Stimulated activated CD4-positive, alpha-beta T cell treated with anti-CD3 and anti-CD28 coated beads, Interleukin-2, amount 100 ng/mL, for 4 hours (primary cell): ENCODE measurements around the gene SUPT20HL1.
"Not testable (repeated sequence)": the region's sequence is repeated elsewhere in the genome, so short reads cannot be mapped to it uniquely, and the experiment has no call there.

Experiments used
- DNase-seq: peaks from one replicate; pipeline ENCODE4 v3.0.0-alpha.2; 2020; ENCODE audit warnings: low read depth

Gene SUPT20HL1

DNA sequence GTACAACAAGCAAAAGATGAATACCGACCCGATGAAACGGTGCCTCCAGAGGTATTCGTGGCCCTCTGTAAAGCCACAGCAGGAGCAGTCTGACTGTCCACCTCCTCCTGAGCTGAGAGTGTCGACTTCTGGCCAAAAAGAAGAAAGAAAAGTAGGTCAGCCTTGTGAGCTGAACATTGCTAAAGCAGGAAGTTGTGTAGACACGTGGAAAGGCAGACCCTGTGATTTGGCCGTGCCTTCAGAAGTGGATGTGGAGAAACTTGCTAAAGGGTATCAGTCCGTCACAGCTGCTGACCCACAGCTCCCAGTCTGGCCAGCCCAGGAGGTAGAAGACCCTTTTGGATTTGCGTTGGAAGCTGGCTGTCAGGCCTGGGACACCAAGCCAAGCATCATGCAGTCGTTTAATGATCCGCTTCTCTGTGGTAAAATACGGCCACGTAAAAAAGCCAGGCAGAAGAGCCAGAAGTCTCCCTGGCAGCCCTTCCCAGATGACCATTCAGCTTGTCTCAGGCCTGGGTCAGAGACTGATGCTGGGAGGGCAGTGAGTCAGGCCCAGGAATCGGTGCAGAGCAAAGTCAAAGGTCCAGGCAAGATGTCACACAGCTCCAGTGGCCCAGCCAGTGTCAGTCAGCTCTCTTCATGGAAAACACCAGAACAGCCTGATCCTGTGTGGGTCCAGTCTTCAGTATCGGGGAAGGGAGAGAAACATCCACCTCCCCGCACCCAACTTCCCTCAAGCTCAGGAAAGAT is 3.2 kb downstream of the SUPT20HL1 start:
- DNase-seq, result not testable (repeated sequence)

DNA sequence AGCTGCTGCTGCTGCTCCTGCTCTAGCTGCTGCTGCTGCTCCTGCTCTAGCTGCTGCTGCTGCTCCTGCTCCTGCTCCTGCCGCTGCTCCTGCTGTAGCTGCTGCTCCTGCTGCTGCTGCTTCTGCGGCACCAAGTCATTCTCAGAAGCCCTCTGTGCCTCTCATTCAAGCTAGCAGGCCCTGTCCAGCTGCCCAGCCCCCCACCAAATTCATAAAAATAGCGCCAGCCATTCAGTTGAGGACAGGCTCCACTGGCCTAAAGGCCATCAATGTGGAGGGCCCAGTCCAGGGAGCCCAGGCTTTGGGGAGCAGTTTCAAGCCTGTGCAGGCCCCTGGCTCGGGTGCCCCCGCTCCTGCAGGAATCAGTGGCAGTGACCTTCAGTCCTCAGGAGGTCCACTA is 3.9 kb downstream of the SUPT20HL1 start:
- DNase-seq, result no peak

DNA sequence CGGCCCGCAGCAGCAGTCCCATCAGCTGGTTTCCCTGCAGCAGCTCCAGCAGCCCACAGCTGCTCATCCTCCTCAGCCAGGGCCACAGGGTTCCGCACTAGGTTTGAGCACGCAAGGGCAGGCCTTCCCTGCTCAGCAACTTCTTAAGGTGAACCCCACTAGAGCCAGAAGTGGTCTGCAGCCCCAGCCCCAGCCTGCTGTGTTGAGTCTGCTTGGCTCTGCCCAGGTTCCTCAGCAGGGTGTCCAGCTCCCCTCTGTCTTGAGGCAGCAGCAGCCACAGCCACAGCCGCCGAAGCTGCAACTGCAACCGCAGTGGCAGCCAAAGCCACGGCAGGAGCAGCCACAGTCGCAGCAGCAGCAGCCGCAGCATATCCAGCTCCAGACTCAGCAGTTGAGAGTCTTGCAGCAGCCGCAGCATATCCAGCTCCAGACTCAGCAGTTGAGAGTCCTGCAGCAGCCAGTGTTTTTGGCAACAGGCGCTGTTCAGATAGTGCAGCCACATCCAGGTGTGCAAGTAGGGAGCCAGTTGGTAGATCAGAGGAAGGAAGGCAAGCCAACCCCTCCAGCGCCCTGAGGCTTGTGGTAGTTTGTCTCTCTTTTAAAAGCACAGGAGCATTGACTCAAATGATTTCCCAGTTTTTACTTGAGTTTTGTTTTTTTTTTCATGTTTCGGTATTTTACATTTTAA is 4.6 kb downstream of the SUPT20HL1 start:
- no peak for DNase-seq

DNA sequence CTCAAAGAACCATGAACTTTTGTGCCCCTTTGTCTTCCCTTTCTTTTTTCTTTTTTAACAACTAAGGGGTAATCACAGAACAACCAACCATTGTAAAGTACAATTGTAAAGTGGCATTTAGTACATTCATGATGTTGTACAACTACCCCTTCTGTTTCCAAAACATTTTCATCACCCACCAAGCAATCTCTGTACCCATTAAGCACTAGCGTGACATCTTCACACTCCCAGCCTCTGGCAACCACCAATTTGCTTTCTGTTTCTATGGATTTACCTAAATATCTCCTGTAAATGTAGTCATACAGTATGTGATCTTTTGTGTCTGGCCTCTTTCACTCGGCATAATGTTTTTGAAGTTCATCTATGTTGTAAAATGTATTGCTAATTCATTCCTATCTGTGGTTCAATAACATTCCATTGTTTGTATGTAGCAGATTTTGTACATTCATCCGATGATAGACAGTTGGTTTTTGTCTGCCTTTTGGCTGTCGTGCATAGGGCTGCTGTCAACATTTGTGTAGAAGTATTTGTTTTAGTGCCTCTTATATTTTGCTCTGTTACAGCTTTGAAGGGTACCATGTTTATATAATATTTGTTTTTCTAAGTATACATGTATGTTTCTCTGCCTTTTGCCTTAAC is 6.4 kb downstream of the SUPT20HL1 start:
- DNase-seq, result not testable (repeated sequence)

DNA sequence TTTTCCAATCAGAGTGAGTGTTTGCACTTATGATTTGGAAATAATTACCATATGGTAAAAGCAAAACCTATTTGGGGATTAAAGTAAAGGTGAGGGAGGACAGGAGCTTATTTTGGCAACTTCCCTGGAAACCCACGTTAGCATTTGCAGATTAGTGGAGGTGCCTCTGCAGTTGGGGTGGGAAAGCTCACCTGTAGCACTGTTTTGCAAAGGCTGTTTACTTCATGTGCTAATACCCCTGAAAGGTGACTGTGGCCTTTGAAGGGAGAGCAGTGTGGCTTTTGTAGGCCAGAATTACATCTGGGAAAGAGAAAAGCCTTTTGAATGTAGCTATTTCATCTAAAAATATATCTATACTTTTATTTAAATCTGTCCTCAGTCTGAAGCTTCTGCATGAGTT is 9.4 kb downstream of the SUPT20HL1 start:
- no peak for DNase-seq

DNA sequence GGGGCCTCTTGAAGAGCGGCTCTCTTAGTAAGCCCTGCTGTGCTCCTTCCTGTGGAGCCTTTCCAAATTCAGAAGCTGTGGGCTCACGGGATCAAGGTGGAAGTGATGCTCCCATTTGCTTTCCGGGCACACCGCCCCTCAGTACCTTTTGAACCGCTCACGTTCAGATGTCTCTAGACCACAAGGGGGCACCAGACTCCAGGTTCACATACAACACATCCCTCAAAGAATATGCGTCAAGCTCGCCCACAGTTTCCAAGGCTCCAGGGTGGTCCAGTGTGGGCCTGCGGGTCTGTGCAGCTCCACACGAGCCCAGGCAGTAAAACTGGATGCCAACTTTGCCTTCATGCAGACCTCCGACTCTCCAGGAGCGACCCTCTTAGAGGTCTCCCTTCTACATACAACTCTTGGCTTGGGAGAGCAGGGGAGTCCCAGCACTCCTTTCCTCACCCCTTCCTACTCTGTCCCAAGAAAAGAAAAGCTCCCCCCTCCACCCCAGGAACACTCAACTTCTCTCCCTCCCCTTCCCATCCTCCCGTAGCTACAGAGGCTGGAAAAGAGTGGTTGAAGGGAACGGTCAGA is 11.0 kb downstream of the SUPT20HL1 start:
- peak; percentile 41 for DNase-seq

DNA sequence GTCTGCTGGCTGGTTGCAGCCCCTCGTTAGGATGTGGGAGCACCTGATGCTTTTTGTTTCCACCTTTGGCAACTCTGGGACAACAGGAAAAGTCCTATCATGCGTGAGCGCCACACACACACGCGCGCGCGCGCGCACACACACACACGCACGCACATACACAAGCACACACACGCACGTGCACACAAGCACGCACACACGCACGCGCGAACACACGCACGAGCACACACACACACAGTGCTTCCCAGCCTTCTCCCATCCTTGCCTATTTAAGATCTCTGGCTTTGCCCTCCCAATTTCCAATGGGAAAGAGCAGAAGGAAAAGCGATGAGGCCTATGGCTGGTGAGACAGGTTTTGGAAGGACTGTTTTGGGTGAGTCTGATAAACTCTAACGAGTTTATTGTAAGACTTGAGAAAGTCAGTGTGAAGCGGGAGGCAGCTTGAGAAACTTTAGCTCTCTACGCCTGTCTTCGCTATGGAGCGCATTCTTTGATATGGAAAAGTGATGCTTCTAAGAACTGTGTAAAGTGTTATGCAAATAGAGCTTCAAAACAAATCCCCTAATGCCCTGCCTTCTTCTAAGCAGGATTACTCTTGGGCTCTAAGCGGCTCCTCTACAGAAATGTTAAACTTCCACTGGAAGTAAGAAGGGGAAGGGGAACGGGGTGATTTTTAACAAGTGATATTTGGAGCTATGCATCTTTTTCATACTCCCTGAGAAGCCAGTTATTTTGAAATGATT is 11.8 kb downstream of the SUPT20HL1 start:
- no peak for DNase-seq

DNA sequence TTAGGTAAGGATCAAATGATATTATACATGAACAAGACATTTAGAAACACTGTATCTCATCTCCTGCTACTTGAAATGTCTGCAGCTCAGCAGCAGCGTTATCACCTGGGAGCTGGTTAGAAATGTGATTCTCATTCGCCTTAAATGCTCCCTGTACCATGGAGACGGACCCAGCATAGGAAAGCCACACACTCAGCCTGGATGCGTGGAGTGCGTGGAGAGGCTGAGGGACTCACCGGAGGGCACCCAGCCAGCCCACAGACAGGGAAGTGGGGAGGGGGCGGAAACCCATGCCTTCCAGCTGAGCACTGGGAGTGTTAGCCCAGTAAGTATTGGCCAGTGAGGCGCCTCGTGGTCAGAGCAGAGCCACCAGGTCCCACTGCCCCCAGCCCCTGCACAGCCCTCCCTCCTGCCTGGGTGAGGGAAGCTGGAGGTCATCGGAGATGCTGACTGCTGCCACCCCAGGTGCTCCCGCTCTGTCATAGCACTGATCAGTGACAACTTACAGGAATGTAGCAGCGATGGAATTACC is 15.2 kb downstream of the SUPT20HL1 start:
- DNase-seq, result no peak

DNA sequence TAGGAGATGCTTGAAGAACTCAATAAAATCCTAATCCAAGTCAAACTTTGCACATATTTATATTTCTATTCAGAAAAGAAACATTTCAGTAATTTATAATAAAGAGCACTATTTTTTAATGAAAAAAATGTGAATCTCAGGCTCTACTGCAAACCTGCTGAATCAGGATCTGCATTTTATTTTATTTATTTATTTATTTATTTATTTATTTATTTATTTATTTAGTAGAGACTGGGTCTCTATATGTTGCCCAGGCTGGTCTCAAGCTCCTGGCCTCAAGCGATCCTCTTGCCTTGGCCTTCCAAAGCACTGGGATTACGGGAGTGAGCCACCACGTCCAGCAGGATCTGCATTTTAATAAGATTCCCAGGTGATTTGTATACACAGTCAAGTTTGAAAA is 16.0 kb downstream of the SUPT20HL1 start:
- no peak for DNase-seq

DNA sequence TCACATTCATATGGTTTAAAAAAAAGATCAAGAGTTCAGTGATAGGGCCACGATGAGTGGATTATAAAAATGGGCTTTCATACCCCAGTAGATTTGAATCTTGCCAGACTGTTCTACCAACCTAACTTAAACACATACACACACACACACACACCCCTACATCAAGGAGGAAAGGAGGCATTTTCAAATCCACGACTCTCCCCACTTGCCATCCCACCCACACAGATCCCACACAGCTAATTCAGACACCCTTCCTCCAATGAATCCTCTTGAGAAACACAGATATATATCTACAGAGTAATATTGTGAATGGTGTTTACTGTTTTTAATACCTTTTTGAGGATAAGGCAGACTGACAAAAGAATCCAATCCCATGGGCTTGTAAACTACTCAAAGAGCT is 16.8 kb downstream of the SUPT20HL1 start:
- DNase-seq, result no peak

DNA sequence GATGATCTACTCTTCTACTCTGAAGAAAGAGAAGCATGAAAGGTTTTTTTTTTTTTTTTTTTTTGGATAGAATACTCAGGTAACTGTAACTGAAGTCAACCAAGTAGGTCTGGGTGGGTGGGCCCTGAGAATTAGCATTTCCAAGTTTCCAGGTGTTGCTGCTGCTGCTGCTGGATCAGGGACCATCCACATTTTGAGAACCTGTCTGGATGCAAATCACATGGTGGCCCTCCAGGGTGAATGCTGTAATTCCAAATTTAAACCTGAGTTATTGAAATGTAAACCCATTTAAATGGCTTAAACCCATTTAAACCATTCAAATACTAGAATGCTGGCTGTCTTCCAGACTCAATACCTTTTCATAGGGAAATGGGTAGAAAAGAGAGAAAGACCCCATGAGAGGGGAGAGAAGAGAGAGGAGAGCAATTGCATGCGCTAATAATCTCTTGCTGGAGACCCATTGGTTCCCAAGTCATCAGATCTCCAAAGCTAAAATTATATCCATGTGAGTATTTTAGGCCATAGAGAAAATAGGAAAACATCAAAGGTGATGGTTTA is 17.6 kb downstream of the SUPT20HL1 start:
- no peak for DNase-seq

DNA sequence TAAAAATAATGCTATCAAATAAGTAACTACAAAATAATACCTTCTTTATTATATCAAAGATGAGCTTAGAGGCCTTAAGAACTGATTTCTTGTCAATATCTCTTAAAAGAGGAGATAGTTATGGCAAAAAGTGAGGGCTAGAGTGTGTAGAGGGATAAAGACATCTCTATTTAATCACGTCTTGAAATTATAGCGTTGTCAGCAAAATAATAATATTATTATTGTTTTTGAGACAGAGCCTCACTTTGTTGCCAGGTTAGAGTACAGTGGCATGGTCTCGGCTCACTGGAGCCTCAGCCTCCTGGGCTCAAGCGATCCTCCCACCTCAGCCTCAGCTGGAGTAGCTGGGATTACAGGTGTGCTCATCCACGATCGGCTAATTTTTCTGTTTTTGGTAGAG is 18.3 kb downstream of the SUPT20HL1 start:
- no peak for DNase-seq

DNA sequence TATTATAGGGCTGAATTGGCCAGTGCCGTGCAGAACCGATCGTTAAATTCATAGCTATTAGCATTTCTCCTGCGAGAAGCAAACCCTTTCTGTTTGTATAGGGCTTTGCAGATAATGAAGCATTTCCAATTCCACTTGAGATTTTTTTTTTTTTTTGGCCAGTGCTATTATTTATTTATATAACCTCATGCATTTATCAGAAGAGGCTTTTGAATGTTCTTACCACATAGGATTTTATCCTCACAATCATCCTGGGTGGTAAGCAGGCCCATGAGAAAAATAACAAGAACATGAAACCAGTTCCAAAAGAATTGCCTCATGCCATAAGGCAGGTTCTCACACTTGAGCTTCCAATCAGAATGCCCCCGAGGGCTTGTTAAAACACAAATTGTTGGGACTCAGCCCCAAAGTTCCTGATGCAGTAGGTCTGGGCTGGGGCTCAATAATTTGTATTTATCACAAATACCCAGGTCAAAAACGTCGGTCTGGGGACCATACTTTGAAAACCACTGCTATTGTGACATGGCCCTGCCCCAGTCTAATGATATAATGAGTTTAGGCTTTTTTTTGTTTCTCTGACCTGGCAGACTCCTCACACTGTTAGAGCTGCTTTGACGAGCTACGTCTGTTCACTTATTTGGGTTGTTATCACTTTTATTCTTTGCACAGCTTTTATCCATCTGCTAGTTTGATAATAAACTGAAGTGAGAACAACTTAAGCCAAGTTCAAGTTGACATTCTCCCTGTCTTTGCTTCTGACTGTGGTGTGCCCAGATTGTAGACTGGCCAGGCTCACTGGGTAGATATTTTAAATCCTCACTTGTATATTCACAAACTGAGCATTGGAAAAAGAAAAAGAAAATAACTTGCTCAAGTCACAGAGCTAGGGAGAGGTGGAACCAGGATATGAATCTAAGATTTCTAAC is 20.1 kb downstream of the SUPT20HL1 start:
- DNase-seq, result no peak

DNA sequence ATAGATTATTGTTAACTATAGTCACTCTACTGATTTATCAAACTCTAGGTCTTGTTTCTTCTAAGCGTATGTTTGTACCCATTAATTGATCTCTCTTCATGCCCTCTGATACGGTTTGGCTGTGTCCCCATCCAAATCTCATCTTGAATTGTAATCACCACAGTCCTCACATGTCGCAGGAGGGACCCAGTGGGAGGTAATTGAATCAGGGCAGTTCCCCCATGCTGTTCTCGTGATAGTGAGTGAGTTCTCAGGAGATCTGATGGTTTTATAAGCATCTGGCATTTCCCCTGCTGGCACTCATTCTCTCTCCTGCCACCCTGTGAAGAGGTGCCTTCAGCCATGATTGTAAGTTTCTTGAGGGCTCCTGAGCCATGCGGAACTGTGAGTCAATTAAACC is 21.9 kb downstream of the SUPT20HL1 start:
- DNase-seq, result not testable (repeated sequence)

DNA sequence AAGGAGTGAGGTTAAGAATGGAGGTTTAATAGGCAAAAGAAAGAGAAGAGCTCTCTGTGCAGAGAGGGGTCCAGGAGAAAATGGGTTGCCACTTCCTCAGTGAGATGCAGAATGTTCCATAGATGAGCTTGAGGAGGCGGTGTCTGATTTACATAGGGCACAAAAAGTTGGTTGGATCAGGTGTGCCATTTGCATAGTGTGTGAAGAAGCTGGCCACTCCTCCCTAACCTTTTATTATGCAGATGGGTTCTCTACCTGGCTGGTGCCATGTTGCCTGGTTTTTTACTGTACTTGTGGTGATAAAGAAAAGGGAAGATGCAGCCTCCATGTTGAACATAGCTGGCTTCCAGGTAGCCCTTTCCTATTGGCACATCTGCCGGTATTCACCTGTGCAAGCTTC is 27.3 kb downstream of the SUPT20HL1 start:
- DNase-seq, result no peak

DNA sequence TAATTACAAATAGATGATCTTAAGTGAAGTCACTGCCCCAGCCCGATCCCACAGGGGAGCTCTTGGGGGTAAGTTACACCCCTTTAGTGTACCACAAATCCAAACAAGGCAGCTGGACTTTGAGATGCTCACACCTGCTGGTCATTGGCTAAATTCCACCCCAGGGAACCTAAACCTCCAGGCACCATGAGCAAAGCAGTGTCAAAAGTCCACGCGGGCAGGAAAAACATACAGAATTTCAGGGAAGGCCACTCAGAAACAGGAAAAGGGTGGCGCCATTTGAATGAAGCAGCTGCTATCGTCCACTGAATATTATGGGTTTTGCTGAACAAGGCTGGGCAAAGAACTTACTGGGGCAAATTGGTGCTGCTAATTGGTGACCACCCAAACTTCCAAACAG is 30.9 kb downstream of the SUPT20HL1 start:
- DNase-seq, result no peak

DNA sequence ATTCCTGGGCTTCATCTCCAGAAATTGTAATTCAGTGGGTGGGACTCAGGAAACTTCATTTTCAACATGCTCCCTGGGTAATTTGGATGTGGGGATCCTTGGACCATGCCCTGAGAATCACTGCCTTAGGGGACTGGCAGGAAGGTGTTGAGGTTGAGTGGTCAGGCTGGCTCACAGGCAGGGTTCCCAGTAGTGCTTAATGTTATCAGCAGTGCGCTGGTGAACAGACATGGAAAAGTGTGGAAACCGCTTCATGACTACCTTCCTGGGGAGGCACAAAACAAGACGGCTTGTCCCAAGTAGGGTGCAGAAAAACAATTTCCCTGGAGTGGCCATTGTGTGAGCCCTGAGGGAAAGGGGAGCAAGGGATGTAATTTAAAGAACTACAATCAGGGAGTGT is 31.4 kb downstream of the SUPT20HL1 start:
- no peak for DNase-seq

DNA sequence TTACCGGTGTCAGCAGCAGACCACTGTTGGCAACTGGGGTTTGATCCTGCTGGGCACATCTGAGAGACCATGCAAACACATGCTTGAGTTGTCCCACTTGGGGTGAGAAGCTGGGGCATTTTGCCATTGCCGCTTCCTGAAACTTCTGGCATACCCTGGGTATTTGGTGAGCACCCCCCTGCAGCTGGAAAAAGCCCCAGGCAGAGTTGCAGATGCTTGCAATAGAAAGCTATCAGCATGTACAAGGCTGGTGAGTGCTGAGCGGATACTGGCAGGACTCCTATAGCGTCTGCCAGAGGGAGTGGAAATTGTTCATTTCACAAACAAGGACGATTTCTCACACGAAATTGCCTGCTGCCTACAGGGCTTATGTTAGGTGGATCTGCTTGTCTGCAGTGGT is 32.3 kb downstream of the SUPT20HL1 start:
- DNase-seq, result no peak

DNA sequence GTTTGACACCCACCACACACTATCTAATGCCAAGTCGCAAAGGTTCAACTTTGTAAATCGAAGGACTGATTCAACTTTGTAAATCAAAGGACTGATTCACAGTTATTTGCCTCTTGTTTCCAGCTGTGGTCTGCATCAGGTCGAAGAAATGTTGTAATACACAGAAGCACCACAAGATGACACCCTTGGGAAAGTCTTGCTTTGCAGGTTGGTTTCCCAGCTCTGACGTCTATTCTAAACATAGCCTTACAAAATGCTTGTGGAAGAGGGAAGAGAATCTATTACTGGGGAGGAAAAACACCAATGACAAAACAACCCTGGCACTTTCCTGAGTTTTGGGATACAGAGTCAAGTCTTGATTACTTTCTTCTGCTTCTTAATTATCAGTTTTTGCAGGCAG is 35.3 kb downstream of the SUPT20HL1 start:
- DNase-seq, result peak; percentile 19

DNA sequence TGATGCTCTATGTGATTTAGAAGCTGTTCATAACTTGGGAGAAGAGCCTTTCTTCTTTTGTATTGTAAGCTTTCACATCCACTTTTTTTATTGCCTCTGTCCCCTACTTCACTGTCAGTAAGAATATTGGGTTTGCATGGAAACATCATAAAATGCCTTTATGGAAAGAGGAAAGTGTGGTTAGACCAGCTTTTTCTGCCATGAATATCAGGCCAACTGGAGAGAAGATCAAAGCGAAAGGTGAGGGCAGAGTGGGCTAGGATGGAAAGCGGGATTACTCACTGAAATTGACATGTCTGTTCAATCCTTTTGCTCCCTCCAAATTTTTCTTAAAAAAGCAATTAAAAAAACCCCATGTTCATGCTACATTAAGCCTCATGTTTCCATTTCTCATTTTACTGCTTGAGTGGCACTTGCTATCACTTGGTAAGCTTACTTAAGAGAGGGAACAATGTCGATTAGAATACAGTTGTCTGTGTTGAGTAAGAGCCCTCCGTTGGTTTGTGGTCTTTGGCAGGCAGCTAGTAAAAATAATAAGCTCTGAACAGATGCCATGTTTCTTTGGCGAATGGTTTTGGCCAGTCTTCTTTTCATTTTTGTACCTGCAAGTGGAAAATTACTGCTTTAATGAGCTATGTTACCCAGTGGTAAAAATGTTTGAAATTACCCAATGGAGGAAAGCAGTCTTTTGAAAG is 35.9 kb downstream of the SUPT20HL1 start:
- DNase-seq, result no peak
